IMR-90 (cell line): Measurements from ENCODE around the gene COL18A1. TPM values are rescaled to one million over a fixed set of nuclear protein-coding genes. Genes with fewer than 3 reads are reported as not detected.

Experiments
- ATAC-seq: fragments of 200-7000 bp; cut with Tn5 transposase; 2 replicates; pipeline ENCODE4 v1.9.1; 2020; ENCODE audit warnings: low read depth, mild to moderate bottlenecking, moderate library complexity
- BruUV-seq: library from RNA; stranded (reverse); fragments of 400-500 nt; replicated peaks from 2 replicates; lab custom pipeline; 2021; lab: Mats Ljungman, UMichigan
- CTCF ChIA-PET: fragments of 300-600 bp; formaldehyde crosslinking; extraction: SDS; loops from one replicate; lab custom pipeline; 2021; ENCODE audit warnings: antibody characterized with exemption; lab: Yijun Ruan, JAX
- POLR2A ChIA-PET: fragments of 300-600 bp; sonication (Branson Sonifier 250); formaldehyde crosslinking; loops from one replicate; lab custom pipeline; 2022; ENCODE audit warnings: antibody characterized with exemption; ENCODE audit not compliant: unreplicated experiment; lab: Charles Lee
- DNase-seq: peaks from one replicate; pipeline ENCODE4 v3.0.0; 2013
- H2AFZ ChIP-seq: replicated peaks from 2 replicates; pipeline ENCODE3; 2013; ENCODE audit warnings: low read length, mild to moderate bottlenecking; ENCODE audit not compliant: poor library complexity
- H2AK5ac ChIP-seq: 2 replicates; pipeline ENCODE4 v1.6.1; 2013; ENCODE audit warnings: low read depth, low read length, inconsistent platforms
- H2AK9ac ChIP-seq: replicated peaks from 2 replicates; pipeline ENCODE3; 2013; ENCODE audit warnings: mild to moderate bottlenecking, low read depth, low read length, moderate library complexity; ENCODE audit not compliant: poor library complexity
- H2BK120ac ChIP-seq: 2 replicates; pipeline ENCODE4 v1.6.1; 2013; ENCODE audit warnings: low read depth, low read length, inconsistent platforms
- H2BK15ac ChIP-seq: 3 replicates; pipeline ENCODE4 v1.6.1; 2013; ENCODE audit warnings: low read depth, low read length, inconsistent platforms
- H2BK20ac ChIP-seq: 2 replicates; pipeline ENCODE4 v1.6.1; 2013; ENCODE audit warnings: low read depth, mild to moderate bottlenecking, inconsistent platforms, low read length, moderate library complexity
- H2BK5ac ChIP-seq: 2 replicates; pipeline ENCODE4 v1.6.1; 2013; ENCODE audit warnings: mild to moderate bottlenecking, low read depth, low read length, inconsistent platforms; ENCODE audit not compliant: poor library complexity, severe bottlenecking
- H3K14ac ChIP-seq: replicated peaks from 2 replicates; pipeline ENCODE4 v1.6.1; 2013; ENCODE audit warnings: low read depth, low read length, inconsistent platforms
- H3K18ac ChIP-seq: 2 replicates; pipeline ENCODE4 v1.6.1; 2013; ENCODE audit warnings: low read depth, low read length, control low read depth
- H3K23ac ChIP-seq: 2 replicates; pipeline ENCODE4 v1.6.1; 2013; ENCODE audit warnings: low read depth, low read length, inconsistent platforms
- H3K27ac ChIP-seq: 2 replicates; pipeline ENCODE4 v1.5.1; 2013; ENCODE audit warnings: mild to moderate bottlenecking, control low read depth, low read length; ENCODE audit not compliant: insufficient read depth
- H3K27me3 ChIP-seq: 2 replicates; pipeline ENCODE4 v1.6.1; 2013; ENCODE audit warnings: low read length; ENCODE audit not compliant: control insufficient read depth, insufficient read depth
- H3K36me3 ChIP-seq: 2 replicates; pipeline ENCODE4 v1.6.1; 2013; ENCODE audit warnings: low read length, mixed read lengths; ENCODE audit not compliant: control insufficient read depth, insufficient read depth
- H3K4ac ChIP-seq: 2 replicates; pipeline ENCODE4 v1.6.1; 2013; ENCODE audit warnings: low read depth, low read length, inconsistent platforms
- H3K4me1 ChIP-seq: 2 replicates; pipeline ENCODE4 v1.6.1; 2013; ENCODE audit warnings: low read length, mixed read lengths; ENCODE audit not compliant: control insufficient read depth, insufficient read depth
- H3K4me2 ChIP-seq: 2 replicates; pipeline ENCODE4 v1.6.1; 2013; ENCODE audit warnings: low read depth, mild to moderate bottlenecking, control low read depth, low read length, moderate library complexity
- H3K4me3 ChIP-seq: 2 replicates; pipeline ENCODE4 v1.5.1; 2013; ENCODE audit warnings: low read depth, mild to moderate bottlenecking, control low read depth, low read length, moderate library complexity; ENCODE audit not compliant: insufficient read depth
- H3K56ac ChIP-seq: 2 replicates; pipeline ENCODE4 v1.6.1; 2013; ENCODE audit warnings: low read length, inconsistent platforms; ENCODE audit not compliant: insufficient read depth; ENCODE audit errors: extremely low read depth
- H3K79me1 ChIP-seq, 2 experiments: 2 replicates each; pipeline ENCODE4 v1.6.1; 2013; ENCODE audit warnings: low read length in 2 of 2, inconsistent platforms in 1 of 2, low read depth in 1 of 2
- H3K9ac ChIP-seq: 2 replicates; pipeline ENCODE4 v1.6.1; 2013; ENCODE audit warnings: low read depth, low read length, control low read depth
- H3K9me1 ChIP-seq: 2 replicates; pipeline ENCODE4 v1.6.1; 2013; ENCODE audit warnings: low read length, inconsistent platforms; ENCODE audit not compliant: insufficient read depth
- H3K9me3 ChIP-seq: 2 replicates; pipeline ENCODE4 v1.6.1; 2013; ENCODE audit warnings: low read length; ENCODE audit not compliant: control insufficient read depth, insufficient read depth
- H4K20me1 ChIP-seq: 2 replicates; pipeline ENCODE4 v1.6.1; 2013; ENCODE audit warnings: low read length, inconsistent platforms; ENCODE audit not compliant: insufficient read depth
- H4K5ac ChIP-seq: 2 replicates; pipeline ENCODE4 v1.6.1; 2013; ENCODE audit warnings: mild to moderate bottlenecking, low read depth, low read length, control low read depth
- H4K8ac ChIP-seq, 2 experiments: 2 replicates each; pipeline ENCODE4 v1.6.1; 2013; ENCODE audit warnings: low read depth in 2 of 2, low read length in 2 of 2, control low read depth in 1 of 2, inconsistent platforms in 1 of 2
- H4K91ac ChIP-seq: 2 replicates; pipeline ENCODE4 v1.6.1; 2013; ENCODE audit warnings: low read depth, low read length, inconsistent platforms; ENCODE audit not compliant: insufficient read depth
- BHLHE40 ChIP-seq: fragments of 150-350 bp; IDR thresholded peaks from 2 replicates; pipeline ENCODE4 v1.6.1; 2016; ENCODE audit warnings: mild to moderate bottlenecking, low read depth, low read length
- CEBPB ChIP-seq: IDR thresholded peaks from 2 replicates; pipeline ENCODE4 v1.6.1; 2012; ENCODE audit warnings: low read depth, low read length, improper control_type of control experiment
- CHD1 ChIP-seq: IDR thresholded peaks from 2 replicates; pipeline ENCODE4 v1.6.1; 2012; ENCODE audit warnings: low read depth, low read length, improper control_type of control experiment
- CTCF ChIP-seq: conservative IDR thresholded peaks from 2 replicates; pipeline ENCODE4 v1.5.1; 2012; ENCODE audit warnings: mild to moderate bottlenecking, low read depth, low read length, improper control_type of control experiment
- ELK1 ChIP-seq: fragments of 150-350 bp; IDR thresholded peaks from 2 replicates; pipeline ENCODE4 v1.6.1; 2016; ENCODE audit warnings: low read depth, mild to moderate bottlenecking, low read length, moderate library complexity, borderline replicate concordance
- FOS ChIP-seq: fragments of 150-350 bp; IDR thresholded peaks from 2 replicates; pipeline ENCODE4 v1.6.1; 2016; ENCODE audit warnings: low read depth, low read length
- MAFK ChIP-seq: IDR thresholded peaks from 2 replicates; pipeline ENCODE4 v1.6.1; 2012; ENCODE audit warnings: low read depth, low read length, improper control_type of control experiment
- MAZ ChIP-seq: IDR thresholded peaks from 2 replicates; pipeline ENCODE4 v1.6.1; 2012; ENCODE audit warnings: low read depth, mild to moderate bottlenecking, low read length, improper control_type of control experiment, moderate library complexity, borderline replicate concordance
- NFE2L2 ChIP-seq: fragments of 150-350 bp; IDR thresholded peaks from 2 replicates; pipeline ENCODE4 v1.6.1; 2016; ENCODE audit warnings: low read depth, mild to moderate bottlenecking, low read length
- POLR2A ChIP-seq: IDR thresholded peaks from 2 replicates; pipeline ENCODE4 v1.6.1; 2012; ENCODE audit warnings: mild to moderate bottlenecking, low read depth, low read length
- RAD21 ChIP-seq: IDR thresholded peaks from 2 replicates; pipeline ENCODE4 v1.6.1; 2012; ENCODE audit warnings: low read length, improper control_type of control experiment
- RCOR1 ChIP-seq: IDR thresholded peaks from 2 replicates; pipeline ENCODE4 v1.6.1; 2012; ENCODE audit warnings: mild to moderate bottlenecking, low read length, improper control_type of control experiment; ENCODE audit not compliant: insufficient replicate concordance
- SMC3 ChIP-seq: fragments of 150-350 bp; IDR thresholded peaks from 2 replicates; pipeline ENCODE4 v1.6.1; 2016; ENCODE audit warnings: low read depth, mild to moderate bottlenecking, antibody characterized with exemption, low read length, moderate library complexity
- USF2 ChIP-seq: fragments of 150-350 bp; IDR thresholded peaks from 2 replicates; pipeline ENCODE4 v1.6.1; 2017; ENCODE audit warnings: mild to moderate bottlenecking, antibody characterized with exemption, low read length, low read depth
- WGBS, 2 experiments: methylation state at CpG; one replicate each; pipeline versions ENCODE4 v1.1.5 to v1.1.7; 2013; ENCODE audit warnings: missing lambda C conversion rate in 2 of 2; ENCODE audit not compliant: insufficient read length in 1 of 2; ENCODE audit errors: extremely low coverage in 2 of 2; 5-methylcytosine and 5-hydroxymethylcytosine counted together
- dilution Hi-C: fragments of 300-500 bp; cut with HindIII; formaldehyde crosslinking; loops from one replicate; pipeline ENCODE4 v1.14.3; 2018; ENCODE audit warnings: low sequenced_read_pairs; ENCODE audit not compliant: unreplicated experiment
- in situ Hi-C: fragments of 300-500 bp; cut with MboI; formaldehyde crosslinking; loops from 3 replicates; pipeline ENCODE4 v1.14.3; 2019; ENCODE audit warnings: low sequenced_read_pairs, inconsistent platforms, mixed read lengths
- intact Hi-C: fragments of 100-400 bp; cut with micrococcal nuclease; formaldehyde crosslinking; loops from 2 replicates; pipeline ENCODE4 v1.10.0; 2022
- polyA plus RNA-seq, 3 experiments: library from polyadenylated mRNA; depleted of rRNA; stranded (reverse); fragments of >200 nt; gene quantifications; 2 replicates each; pipeline ENCODE4 v1.2.3, GENCODE V29; 2012; ENCODE audit warnings: low replicate concordance in 1 of 3
- total RNA-seq: library from RNA; depleted of rRNA; stranded (reverse); fragments of >200 nt; gene quantifications from 2 replicates; pipeline ENCODE4 v1.2.3, GENCODE V29; 2012

COL18A1 gene
- total and polyA plus RNA-seq, 2 of the 4 experiments (the other 2 are of a cell fraction): 4.3 to 46.7 TPM

GRCh38 chr21:45459171-45460010 lies 54.4 kb downstream of the COL18A1 start:
- intact Hi-C loops (no loop called here), in situ Hi-C loops (loop anchor here (10.0 kb wide), 1 partner anchor 365 kb away; no protein-coding TSS in a partner anchor)
- TF ChIP-seq FOS (no peak), CHD1 (no peak), RAD21 (no peak), CTCF (no peak), RCOR1 (no peak), MAFK (no peak), USF2 (no peak), BHLHE40 (no peak), MAZ (no peak), ELK1 (no peak), POLR2A (no peak), CEBPB (no peak), NFE2L2 (no peak), SMC3 (no peak)

More at GRCh38 chr21:45459171-45460010, 54.4 kb downstream of the COL18A1 start:
- POLR2A ChIA-PET: no interaction called here
- Histone ChIP-seq H3K27ac (peak overlapping the region; percentile 83), H3K4ac (peak overlapping the region; percentile 93), H3K56ac (peak overlapping the region; percentile 26; the same call in 1 of the 2 replicates), H2BK15ac (peak overlapping the region; percentile 66; the same call in 1 of the 3 replicates), H3K4me1 (peaks cover 44% of the 10 kb centered on the region), H4K20me1 (peaks cover 29% of the 10 kb centered on the region), H2AK5ac (peak overlapping the region; percentile 87; the same call in 1 of the 2 replicates), H3K36me3 (peaks cover 15% of the 10 kb centered on the region; the same call in 1 of the 2 replicates), H2BK120ac (peak overlapping the region; percentile 95), H2AK9ac (peak overlapping the region; percentile 62), H3K18ac (peak overlapping the region; percentile 82), H2BK5ac (peak overlapping the region; percentile 93), H4K91ac (peak overlapping the region; percentile 93), H3K79me1 (peaks cover 16 to 74% of the 10 kb centered on the region in 2 experiments; a peak in 3 of 4 replicates), H3K4me3 (no peak overlapping the region), H2BK20ac (peak overlapping the region; percentile 98), H3K9me3 (peaks cover 2% of the 10 kb centered on the region; the same call in 1 of the 2 replicates), H4K8ac (peak overlapping the region; percentile 31 to 67; a peak in 1 of 4 replicates), H3K9ac (no peak overlapping the region), H2AFZ (no peak overlapping the region), H3K9me1 (peaks cover 19% of the 10 kb centered on the region), H3K4me2 (no peak overlapping the region), H3K14ac (peak overlapping the region; percentile 51; the same call in 1 of the 2 replicates), H3K23ac (no peak overlapping the region), H4K5ac (peak overlapping the region; percentile 82), H3K27me3 (no peaks in the 10 kb centered on the region)
- CTCF ChIA-PET: no interaction called here
- no peak for ATAC-seq
- no peak for DNase-seq
- dilution Hi-C loops: no loop called here
- no TSS peak for BruUV-seq
- 94% methylated on average over 10 of the region's 23 CpGs; no CpG with 5 or more reads in 1 of the 2 experiments for WGBS, 2 experiments
